HEK293 (cell line): Measurements from ENCODE around the gene STK40.

Experiments
- AEBP2 ChIP-seq: fragments of 450-650 bp; formaldehyde crosslinking; IDR thresholded peaks from 2 replicates; pipeline ENCODE4 v1.5.1; 2016; ENCODE audit warnings: missing biosample characterization, missing genetic modification characterization, borderline replicate concordance
- GLIS2 ChIP-seq: fragments of 450-650 bp; formaldehyde crosslinking; IDR thresholded peaks from 2 replicates; pipeline ENCODE4 v1.5.1; 2016; ENCODE audit warnings: missing biosample characterization, missing genetic modification characterization
- HOXA7 ChIP-seq: sonication (generic); formaldehyde crosslinking; IDR thresholded peaks from 2 replicates; pipeline ENCODE4 v1.8.1; 2022; ENCODE audit warnings: missing genetic modification reagents, borderline replicate concordance
- IKZF3 ChIP-seq: fragments of 450-650 bp; IDR thresholded peaks from 2 replicates; pipeline ENCODE4 v1.5.0; 2018; ENCODE audit warnings: missing biosample characterization, mild to moderate bottlenecking, missing genetic modification characterization, moderate library complexity
- PBX3 ChIP-seq: sonication (generic); formaldehyde crosslinking; IDR thresholded peaks from 2 replicates; pipeline ENCODE4 v1.8.1; 2022; ENCODE audit warnings: mild to moderate bottlenecking, moderate library complexity, missing genetic modification reagents
- PRDM6 ChIP-seq: fragments of 450-650 bp; formaldehyde crosslinking; IDR thresholded peaks from 2 replicates; pipeline ENCODE4 v1.5.1; 2017; ENCODE audit warnings: missing biosample characterization, missing genetic modification characterization
- SCRT2 ChIP-seq: fragments of 450-650 bp; formaldehyde crosslinking; IDR thresholded peaks from 2 replicates; pipeline ENCODE4 v1.5.1; 2016; ENCODE audit warnings: missing biosample characterization, missing genetic modification characterization
- WT1 ChIP-seq: fragments of 450-650 bp; formaldehyde crosslinking; IDR thresholded peaks from 2 replicates; pipeline ENCODE4 v1.5.1; 2016; ENCODE audit warnings: missing biosample characterization, missing genetic modification characterization
- ZBTB20 ChIP-seq: fragments of 450-650 bp; formaldehyde crosslinking; IDR thresholded peaks from 2 replicates; pipeline ENCODE4 v1.5.1; 2016; ENCODE audit warnings: missing biosample characterization, missing genetic modification characterization
- ZBTB48 ChIP-seq: fragments of 450-650 bp; formaldehyde crosslinking; IDR thresholded peaks from 2 replicates; pipeline ENCODE4 v1.5.1; 2016; ENCODE audit warnings: missing biosample characterization, missing genetic modification characterization
- ZBTB7A ChIP-seq: fragments of 450-650 bp; formaldehyde crosslinking; IDR thresholded peaks from 2 replicates; pipeline ENCODE4 v1.5.1; 2016; ENCODE audit warnings: low read depth, missing biosample characterization, missing genetic modification characterization
- ZFP41 ChIP-seq: fragments of 450-650 bp; formaldehyde crosslinking; IDR thresholded peaks from 2 replicates; pipeline ENCODE4 v1.5.1; 2016; ENCODE audit warnings: missing biosample characterization, missing genetic modification characterization, borderline replicate concordance
- ZNF132 ChIP-seq: fragments of 450-650 bp; formaldehyde crosslinking; IDR thresholded peaks from 2 replicates; pipeline ENCODE4 v1.5.1; 2017; ENCODE audit warnings: missing biosample characterization, missing genetic modification characterization, borderline replicate concordance
- ZNF138 ChIP-seq: fragments of 450-650 bp; formaldehyde crosslinking; IDR thresholded peaks from 2 replicates; pipeline ENCODE4 v1.5.1; 2016; ENCODE audit warnings: missing biosample characterization, missing genetic modification characterization, borderline replicate concordance
- ZNF146 ChIP-seq: fragments of 450-650 bp; formaldehyde crosslinking; IDR thresholded peaks from 2 replicates; pipeline ENCODE4 v1.5.1; 2016; ENCODE audit warnings: missing biosample characterization, missing genetic modification characterization
- ZNF155 ChIP-seq: fragments of 450-650 bp; formaldehyde crosslinking; IDR thresholded peaks from 2 replicates; pipeline ENCODE4 v1.5.1; 2016; ENCODE audit warnings: missing biosample characterization, missing genetic modification characterization
- ZNF16 ChIP-seq: fragments of 450-650 bp; formaldehyde crosslinking; IDR thresholded peaks from 2 replicates; pipeline ENCODE4 v1.5.1; 2016; ENCODE audit warnings: low read depth, missing biosample characterization, missing genetic modification characterization
- ZNF221 ChIP-seq: fragments of 450-650 bp; formaldehyde crosslinking; IDR thresholded peaks from 2 replicates; pipeline ENCODE4 v1.5.1; 2017; ENCODE audit warnings: missing biosample characterization, missing genetic modification characterization, borderline replicate concordance
- ZNF248 ChIP-seq: fragments of 450-650 bp; formaldehyde crosslinking; IDR thresholded peaks from 2 replicates; pipeline ENCODE4 v1.5.1; 2017; ENCODE audit warnings: missing biosample characterization, missing genetic modification characterization
- ZNF274 ChIP-seq, 2 experiments: fragments of 200-500 bp in 1 of 2; fragments of 450-650 bp in 1 of 2; sonication (Bioruptor generic) in 1 of 2; formaldehyde crosslinking in 1 of 2; IDR thresholded peaks; 2 replicates each; pipeline versions ENCODE4 v1.5.1 to v1.6.1; 2014 to 2016; ENCODE audit warnings: borderline replicate concordance in 1 of 2, inconsistent platforms in 1 of 2, low read length in 1 of 2, missing biosample characterization in 1 of 2, missing genetic modification characterization in 1 of 2
- ZNF292 ChIP-seq: fragments of 450-650 bp; formaldehyde crosslinking; IDR thresholded peaks from 2 replicates; pipeline ENCODE4 v1.5.1; 2016; ENCODE audit warnings: low read depth, missing biosample characterization, missing genetic modification characterization, borderline replicate concordance
- ZNF311 ChIP-seq: fragments of 450-650 bp; formaldehyde crosslinking; IDR thresholded peaks from 2 replicates; pipeline ENCODE4 v1.5.1; 2017; ENCODE audit warnings: missing biosample characterization, missing genetic modification characterization, borderline replicate concordance
- ZNF324 ChIP-seq: fragments of 450-650 bp; formaldehyde crosslinking; IDR thresholded peaks from 2 replicates; pipeline ENCODE4 v1.5.1; 2016; ENCODE audit warnings: missing biosample characterization, missing genetic modification characterization
- ZNF416 ChIP-seq: fragments of 450-650 bp; formaldehyde crosslinking; IDR thresholded peaks from 2 replicates; pipeline ENCODE4 v1.5.1; 2016; ENCODE audit warnings: missing biosample characterization, missing genetic modification characterization
- ZNF514 ChIP-seq: fragments of 450-650 bp; formaldehyde crosslinking; IDR thresholded peaks from 2 replicates; pipeline ENCODE4 v1.5.1; 2016; ENCODE audit warnings: missing biosample characterization, missing genetic modification characterization
- ZNF530 ChIP-seq: fragments of 450-650 bp; formaldehyde crosslinking; IDR thresholded peaks from 2 replicates; pipeline ENCODE4 v1.5.1; 2016; ENCODE audit warnings: low read depth, missing biosample characterization, missing genetic modification characterization
- ZNF560 ChIP-seq: fragments of 450-650 bp; formaldehyde crosslinking; IDR thresholded peaks from 2 replicates; pipeline ENCODE4 v1.5.1; 2017; ENCODE audit warnings: missing biosample characterization, missing genetic modification characterization, borderline replicate concordance
- ZNF580 ChIP-seq: fragments of 450-650 bp; formaldehyde crosslinking; IDR thresholded peaks from 2 replicates; pipeline ENCODE4 v1.5.1; 2016; ENCODE audit warnings: missing biosample characterization, missing genetic modification characterization
- ZNF610 ChIP-seq: fragments of 450-650 bp; formaldehyde crosslinking; IDR thresholded peaks from 2 replicates; pipeline ENCODE4 v1.5.1; 2016; ENCODE audit warnings: missing biosample characterization, missing genetic modification characterization, borderline replicate concordance
- ZNF621 ChIP-seq: fragments of 450-650 bp; formaldehyde crosslinking; IDR thresholded peaks from 2 replicates; pipeline ENCODE4 v1.5.1; 2017; ENCODE audit warnings: missing biosample characterization, missing genetic modification characterization
- ZNF658 ChIP-seq: fragments of 450-650 bp; formaldehyde crosslinking; IDR thresholded peaks from 2 replicates; pipeline ENCODE4; 2016; ENCODE audit warnings: missing biosample characterization, missing genetic modification characterization
- ZNF660 ChIP-seq: fragments of 450-650 bp; IDR thresholded peaks from 2 replicates; pipeline ENCODE4 v1.5.1; 2018; ENCODE audit warnings: missing biosample characterization, mild to moderate bottlenecking, missing genetic modification characterization
- ZNF707 ChIP-seq: fragments of 450-650 bp; formaldehyde crosslinking; IDR thresholded peaks from 2 replicates; pipeline ENCODE4 v1.5.1; 2016; ENCODE audit warnings: missing biosample characterization, missing genetic modification characterization
- ZNF843 ChIP-seq: fragments of 450-650 bp; formaldehyde crosslinking; IDR thresholded peaks from 2 replicates; pipeline ENCODE4 v1.5.1; 2016; ENCODE audit warnings: missing biosample characterization, missing genetic modification characterization
- ZSCAN23 ChIP-seq: fragments of 450-650 bp; formaldehyde crosslinking; IDR thresholded peaks from 2 replicates; pipeline ENCODE4 v1.5.1; 2016; ENCODE audit warnings: missing biosample characterization, missing genetic modification characterization
- ZXDB ChIP-seq: fragments of 450-650 bp; formaldehyde crosslinking; IDR thresholded peaks from 2 replicates; pipeline ENCODE4 v1.5.1; 2016; ENCODE audit warnings: missing biosample characterization, missing genetic modification characterization

The STK40 gene

GRCh38 chr1:36386265-36387140, 779 bp upstream of the STK40 start (continued):
- no peak for TF ChIP-seq ZNF658
- no peak for TF ChIP-seq ZBTB7A (tag by site-specific recombination)
- TF ChIP-seq ZNF707 (tag by site-specific recombination): no peak
- 0 out of 2 replicates have a peak, but pooled peaks have one; percentile 8 for TF ChIP-seq ZNF580 (tag by site-specific recombination)
- TF ChIP-seq ZNF560: no peak
- TF ChIP-seq ZNF324: peak; percentile 95
- no peak for TF ChIP-seq AEBP2
- no peak for TF ChIP-seq ZFP41 (tag by site-specific recombination)
- TF ChIP-seq ZBTB20: peak; percentile 78
- no peak for TF ChIP-seq ZNF138 (tag by site-specific recombination)
- no peak for TF ChIP-seq ZNF248 (tag by site-specific recombination)
- TF ChIP-seq ZNF16 (tag by site-specific recombination): no peak
- no peak for TF ChIP-seq ZNF621 (tag by site-specific recombination)
- TF ChIP-seq ZNF155 (tag by site-specific recombination): no peak
- TF ChIP-seq ZNF843: peak; percentile 58; the same call in 1 of the 2 replicates
- 0 out of 2 replicates have a peak, but pooled peaks have one; percentile 29 for TF ChIP-seq PBX3 (CRISPR knock-in tag)
- peak; percentile 81 for TF ChIP-seq WT1 (tag by site-specific recombination)
- no peak for TF ChIP-seq ZNF292 (tag by site-specific recombination)
- TF ChIP-seq ZNF416 (tag by site-specific recombination): no peak
- TF ChIP-seq ZNF274 (IDR thresholded peaks at IDR 0.05; ENCODE audit: low read length): no peak
- no peak for TF ChIP-seq ZNF274 (tag by site-specific recombination; IDR thresholded peaks at IDR 0.05; ENCODE audit: borderline replicate concordance)
- TF ChIP-seq ZNF311 (tag by site-specific recombination): no peak
- TF ChIP-seq SCRT2 (tag by site-specific recombination): peak; percentile 58; the same call in 1 of the 2 replicates
- no peak for TF ChIP-seq ZNF132
- peak; percentile 79 for TF ChIP-seq ZXDB (tag by site-specific recombination)
- no peak for TF ChIP-seq ZNF146
- no peak for TF ChIP-seq ZNF221 (tag by site-specific recombination)
- peak; percentile 71; the same call in 1 of the 2 replicates for TF ChIP-seq ZNF610 (tag by site-specific recombination)
- no peak for TF ChIP-seq PRDM6 (tag by site-specific recombination)
- TF ChIP-seq HOXA7 (CRISPR knock-in tag): no peak
- TF ChIP-seq ZNF660 (tag by site-specific recombination): peak; percentile 96
- peak; percentile 61 for TF ChIP-seq IKZF3 (tag by site-specific recombination)
- TF ChIP-seq ZSCAN23 (tag by site-specific recombination): peak; percentile 91
- peak; percentile 78 for TF ChIP-seq GLIS2
- no peak for TF ChIP-seq ZNF530
- no peak for TF ChIP-seq ZNF514 (tag by site-specific recombination)
- peak; percentile 99 for TF ChIP-seq ZBTB48 (tag by site-specific recombination)
